ELF-1 (cell line): ENCODE results near the gene PLXDC2.

Source experiments
- DNase-seq: peaks from one replicate; pipeline ENCODE4 v3.0.0-alpha.2; 2016; ENCODE audit warnings: low read depth, low spot score

The PLXDC2 gene

DNA sequence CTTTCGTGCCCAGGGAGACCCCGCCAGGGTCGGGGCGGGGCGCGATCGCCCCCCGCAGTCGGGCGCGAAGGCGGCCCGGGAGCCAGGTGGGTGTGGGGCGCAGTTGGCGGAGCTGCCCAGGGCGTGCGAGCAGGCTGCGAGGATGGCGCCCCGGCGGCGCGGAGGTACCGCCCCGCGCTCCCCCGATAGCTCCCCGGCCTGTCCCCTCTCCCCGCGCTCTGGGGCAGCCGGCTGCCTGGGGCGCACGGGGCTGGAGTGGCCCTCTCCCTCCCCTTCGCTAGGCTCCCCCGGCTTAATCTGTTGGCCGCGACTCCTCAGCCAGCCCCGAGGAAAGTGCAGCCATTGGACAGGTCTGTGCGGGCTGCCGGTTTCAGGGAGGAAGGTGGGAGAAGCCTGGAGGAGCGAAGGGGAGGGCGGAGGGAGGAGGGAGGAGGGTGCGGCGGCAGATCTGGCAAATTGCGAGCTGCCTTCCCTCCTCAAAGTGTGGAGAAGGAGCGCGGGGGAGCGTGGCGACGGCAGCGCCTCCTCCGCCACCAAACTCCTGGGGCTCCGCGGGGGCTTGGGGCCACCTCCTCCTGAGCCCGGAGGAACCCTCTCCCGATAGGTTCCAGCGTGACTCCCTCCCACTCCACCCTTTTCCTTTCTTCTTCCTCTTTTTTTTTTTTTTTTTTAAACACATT lies 361 bp upstream of the PLXDC2 start:
- DNase-seq, result peak; percentile 82

GRCh38 chr10:19817231-19817933 lies 1.1 kb downstream of the PLXDC2 start:
- DNase-seq, result peak; percentile 35

DNA sequence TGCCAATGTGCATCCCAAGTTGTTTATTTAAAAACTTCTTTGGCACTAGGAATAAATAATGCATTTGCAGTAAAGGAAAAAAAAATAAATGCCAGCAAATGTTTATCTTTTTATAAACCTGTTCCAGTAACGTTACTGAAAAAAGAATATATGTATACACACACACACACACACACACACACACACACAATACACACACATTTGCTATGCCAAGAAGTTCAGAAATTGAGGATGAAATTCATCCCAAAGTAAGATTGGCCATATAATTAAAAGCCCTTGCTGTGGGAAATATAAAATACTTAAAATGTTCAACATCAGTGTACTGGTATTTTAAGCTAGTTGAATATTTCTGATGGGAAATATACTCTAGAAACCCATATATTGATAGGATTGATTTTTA lies 2.6 kb downstream of the PLXDC2 start:
- no peak for DNase-seq

DNA sequence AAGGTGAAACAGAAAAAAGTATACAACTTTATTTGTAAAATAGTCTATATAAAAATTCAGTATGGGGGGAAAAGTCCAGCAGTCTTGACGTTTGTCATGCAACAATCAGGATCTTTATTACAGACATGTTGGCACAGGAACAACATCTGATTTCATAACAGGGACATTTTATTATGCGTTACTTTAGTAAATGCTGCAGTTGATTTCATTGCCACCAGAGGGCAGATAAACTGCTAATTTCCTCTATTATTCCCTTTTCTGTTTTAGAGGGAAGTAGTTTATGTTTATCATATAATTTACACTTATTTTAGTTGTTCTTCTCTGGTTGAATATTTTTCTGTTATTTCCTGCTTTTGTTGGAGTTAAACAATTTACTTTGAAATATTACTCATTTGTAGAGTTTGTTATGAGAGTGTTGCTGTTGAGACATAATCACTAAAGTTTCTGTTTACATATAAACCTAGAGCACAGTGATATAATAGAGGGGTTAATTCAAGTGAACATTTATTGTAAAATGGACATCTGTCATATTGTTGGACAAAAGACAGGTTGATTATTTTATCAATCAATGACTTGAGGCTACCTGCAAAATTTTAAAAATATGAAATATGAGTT lies 3.3 kb downstream of the PLXDC2 start:
- no peak for DNase-seq

- no peak for DNase-seq
Observed at GRCh38 chr10:19824381-19825342, 8.4 kb downstream of the PLXDC2 start.

DNA sequence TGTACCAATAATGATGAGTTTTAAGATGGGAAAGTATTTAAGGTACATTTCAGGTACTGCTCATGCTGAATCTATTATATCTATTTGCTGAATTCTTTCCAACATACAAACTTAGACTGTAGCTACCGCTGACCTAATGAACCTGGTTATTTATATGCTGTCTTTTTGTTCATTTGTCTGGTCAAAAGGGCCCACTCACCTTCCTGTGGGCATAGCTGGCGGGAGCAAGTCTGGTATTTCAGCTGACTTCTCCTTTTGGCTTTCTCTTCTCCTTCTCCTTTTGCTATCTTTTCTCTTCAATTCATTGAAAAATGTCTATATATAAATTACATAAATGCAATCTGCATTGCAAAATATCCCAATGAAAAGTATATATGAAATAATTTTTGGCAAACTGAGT lies 9.5 kb downstream of the PLXDC2 start:
- DNase-seq, result no peak

GRCh38 chr10:19826712-19827111 lies 10.5 kb downstream of the PLXDC2 start:
- DNase-seq, result no peak

DNA sequence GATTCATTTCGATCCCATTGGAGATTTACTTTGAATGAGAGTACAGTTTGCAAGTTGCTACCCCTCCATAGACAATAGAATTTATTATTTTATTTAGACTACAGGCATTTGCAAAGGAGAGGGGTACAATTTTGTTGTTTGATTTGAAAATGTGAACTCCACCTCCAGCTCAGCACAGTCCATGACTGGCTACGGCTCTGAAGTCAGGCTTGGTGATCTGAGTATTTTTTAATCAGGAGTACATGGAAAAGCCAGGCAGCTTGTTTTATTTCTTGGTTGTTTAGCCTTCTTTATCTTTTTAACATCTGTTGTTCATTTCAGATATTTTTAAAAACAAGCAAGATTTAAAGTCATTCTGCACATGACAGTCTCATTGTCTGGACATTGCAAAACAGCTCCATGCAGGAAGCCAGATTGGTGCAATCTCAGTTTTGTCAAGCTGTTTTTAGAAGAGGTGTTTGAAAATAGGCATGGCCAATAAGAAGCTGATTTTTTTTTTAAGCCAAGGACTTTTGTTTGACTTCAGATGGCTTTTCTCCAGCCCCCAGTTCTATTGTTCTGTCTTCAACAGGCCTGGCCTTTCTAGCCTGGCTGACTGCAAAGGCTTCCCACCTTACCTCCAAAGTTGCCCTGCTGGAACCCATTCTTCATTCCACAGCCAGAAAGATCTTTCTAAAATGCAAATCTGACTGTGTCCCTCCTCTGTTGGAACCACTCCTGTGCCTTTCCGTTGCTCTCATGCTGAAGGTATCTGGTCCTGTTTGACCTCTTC lies 12.2 kb downstream of the PLXDC2 start:
- DNase-seq, result peak; percentile 39

DNA sequence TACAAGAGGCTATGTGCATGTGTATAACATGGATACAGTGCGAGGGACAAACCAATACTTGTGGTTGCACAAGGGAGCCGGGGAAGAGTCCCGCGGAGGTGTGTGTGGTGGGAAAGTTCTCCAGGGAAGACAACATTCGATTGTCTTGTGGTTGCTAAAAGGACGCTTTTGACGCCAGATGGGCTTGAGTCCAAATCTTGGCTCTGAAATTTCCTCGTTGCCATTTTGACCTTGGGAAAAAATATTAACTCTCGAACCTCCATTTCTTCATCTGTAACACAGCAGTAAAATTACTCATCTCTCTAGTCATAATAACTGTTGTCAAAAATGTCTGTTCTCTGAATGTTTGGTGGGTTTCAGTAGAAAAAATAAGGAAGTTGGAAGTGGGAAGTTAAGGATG lies 16.5 kb downstream of the PLXDC2 start:
- no peak for DNase-seq

DNA sequence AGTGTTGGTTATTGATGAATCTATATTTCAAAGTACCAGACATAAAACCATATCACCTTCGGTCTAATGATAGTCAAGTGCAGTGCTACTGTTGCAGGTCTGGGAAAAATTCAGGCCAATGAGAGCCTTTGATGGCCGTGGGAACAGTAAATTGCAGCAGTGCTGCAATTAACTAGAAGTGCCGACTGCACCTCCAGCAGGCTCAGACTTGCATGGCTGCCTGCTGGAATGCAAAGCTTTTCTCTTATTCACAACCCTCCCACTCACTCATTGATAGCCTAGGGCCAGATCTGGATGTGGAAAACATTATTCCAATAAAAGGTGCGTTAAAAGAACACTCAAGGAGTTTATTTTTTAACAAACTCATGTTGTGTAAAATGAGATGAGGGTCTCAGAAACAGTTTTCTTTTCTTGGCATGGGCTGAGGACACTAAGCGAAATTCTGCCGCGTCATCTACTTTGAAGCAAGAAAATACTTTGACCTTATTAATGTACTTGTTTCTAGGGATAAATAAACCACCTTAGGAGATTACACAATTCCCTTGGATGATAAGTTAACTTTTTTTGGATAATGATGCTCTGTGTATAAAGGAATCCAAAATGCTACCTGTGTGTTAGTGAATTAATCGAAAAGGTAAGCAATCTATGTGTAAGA lies 17.1 kb downstream of the PLXDC2 start:
- peak; percentile 67 for DNase-seq

GRCh38 chr10:19835952-19836351 lies 19.7 kb downstream of the PLXDC2 start:
- no peak for DNase-seq

DNA sequence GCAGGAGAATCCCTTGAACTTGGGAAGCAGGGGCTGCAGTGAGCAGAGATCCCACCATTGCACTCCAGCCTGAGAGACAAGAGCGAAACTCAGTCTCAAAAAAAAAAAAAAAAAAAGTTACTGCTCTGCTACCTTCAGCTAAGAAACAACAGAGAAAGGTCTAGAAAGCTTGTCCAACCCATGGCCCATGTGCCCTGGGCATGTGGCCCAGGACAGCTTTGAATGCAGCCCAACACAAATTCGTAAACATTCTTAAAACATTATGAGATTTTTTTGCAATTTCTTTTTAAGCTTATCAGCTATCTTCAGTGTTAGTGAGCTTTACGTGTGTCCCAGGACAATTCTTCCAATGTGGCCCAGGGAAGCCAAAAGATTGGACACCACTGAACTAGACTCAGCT lies 22.9 kb downstream of the PLXDC2 start:
- no peak for DNase-seq

DNA sequence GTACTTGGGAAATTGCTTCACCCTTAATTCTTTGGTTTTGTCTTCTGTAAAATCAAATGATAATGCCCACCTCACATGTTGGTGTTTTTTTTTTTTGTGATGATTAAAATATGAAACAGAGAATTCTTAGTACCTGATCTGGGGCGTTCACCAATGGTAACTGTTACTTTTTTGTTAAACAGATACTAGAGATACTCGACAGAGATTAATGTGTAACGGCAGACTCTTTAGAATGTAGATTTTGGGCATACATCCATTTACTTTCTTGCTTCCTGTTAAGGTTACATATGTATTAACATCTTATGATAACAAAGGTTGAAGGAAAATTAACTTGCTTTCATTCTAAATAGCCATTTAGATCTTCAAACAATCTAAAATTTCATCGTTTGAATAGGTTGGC lies 23.3 kb downstream of the PLXDC2 start:
- DNase-seq, result no peak

GRCh38 chr10:19840776-19841175 lies 24.5 kb downstream of the PLXDC2 start:
- no peak for DNase-seq

- no peak for DNase-seq
Observed at GRCh38 chr10:19843487-19843886, 27.3 kb downstream of the PLXDC2 start.

GRCh38 chr10:19845503-19846368 lies 29.5 kb downstream of the PLXDC2 start:
- no peak for DNase-seq

- DNase-seq, result no peak
Observed at GRCh38 chr10:19847321-19847720, 31.1 kb downstream of the PLXDC2 start.

DNA sequence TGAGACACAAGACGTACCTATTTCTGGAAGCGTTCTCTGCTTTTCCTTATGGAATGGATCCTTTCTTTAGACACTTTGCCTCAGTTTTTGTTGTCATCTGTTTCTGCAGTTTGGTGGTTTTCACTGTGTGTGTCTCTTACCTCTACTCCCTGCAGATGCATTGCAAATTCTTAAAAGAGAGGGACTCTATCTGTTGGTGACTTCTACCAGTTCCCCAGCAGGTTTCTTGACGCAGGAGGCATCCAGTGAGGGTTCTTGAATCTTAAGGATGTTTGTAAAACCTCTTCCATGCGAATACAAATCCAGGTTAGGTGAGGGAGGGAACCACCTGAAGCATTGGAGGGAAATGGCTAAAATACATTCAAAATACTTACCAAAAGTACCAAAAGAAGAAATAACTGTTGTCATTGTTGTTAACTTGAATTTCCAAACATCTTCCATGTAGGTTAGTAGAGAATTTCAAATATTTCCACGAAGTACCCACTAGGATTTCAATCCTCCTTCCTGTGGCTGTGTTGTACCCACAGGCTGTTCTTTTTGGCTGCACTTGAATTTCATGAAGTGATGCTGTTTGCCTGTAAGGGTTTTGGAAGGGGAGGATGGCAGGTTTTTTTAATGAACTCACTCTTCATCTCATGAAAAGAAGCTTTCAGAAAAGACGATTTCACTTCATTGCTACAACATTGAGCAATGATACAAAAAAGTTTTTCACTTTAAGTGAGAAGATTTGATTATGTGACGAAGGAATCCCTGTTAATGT lies 32.2 kb downstream of the PLXDC2 start:
- DNase-seq, result no peak

DNA sequence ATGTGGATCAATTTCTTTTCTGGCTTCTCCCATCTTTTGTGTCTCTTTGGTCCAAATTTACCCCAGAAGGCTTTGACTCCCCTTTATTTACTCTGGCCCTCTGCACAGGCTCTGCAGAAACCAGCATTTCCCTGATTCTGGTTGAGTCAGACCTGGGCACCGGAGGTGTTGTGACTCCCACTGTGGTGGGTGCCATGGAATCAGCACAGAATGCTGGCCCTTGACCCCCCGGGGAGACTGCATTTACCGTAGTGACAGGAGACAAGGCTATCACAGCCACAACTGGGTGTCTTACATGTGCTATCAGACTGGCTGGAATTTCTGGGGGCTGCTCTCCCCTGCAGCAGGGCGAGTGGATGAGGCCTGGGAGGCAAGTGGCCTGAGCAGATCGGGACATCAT lies 37.6 kb downstream of the PLXDC2 start:
- no peak for DNase-seq
